ENCODE measurements around the gene ABHD8.

The ABHD8 gene

DNA sequence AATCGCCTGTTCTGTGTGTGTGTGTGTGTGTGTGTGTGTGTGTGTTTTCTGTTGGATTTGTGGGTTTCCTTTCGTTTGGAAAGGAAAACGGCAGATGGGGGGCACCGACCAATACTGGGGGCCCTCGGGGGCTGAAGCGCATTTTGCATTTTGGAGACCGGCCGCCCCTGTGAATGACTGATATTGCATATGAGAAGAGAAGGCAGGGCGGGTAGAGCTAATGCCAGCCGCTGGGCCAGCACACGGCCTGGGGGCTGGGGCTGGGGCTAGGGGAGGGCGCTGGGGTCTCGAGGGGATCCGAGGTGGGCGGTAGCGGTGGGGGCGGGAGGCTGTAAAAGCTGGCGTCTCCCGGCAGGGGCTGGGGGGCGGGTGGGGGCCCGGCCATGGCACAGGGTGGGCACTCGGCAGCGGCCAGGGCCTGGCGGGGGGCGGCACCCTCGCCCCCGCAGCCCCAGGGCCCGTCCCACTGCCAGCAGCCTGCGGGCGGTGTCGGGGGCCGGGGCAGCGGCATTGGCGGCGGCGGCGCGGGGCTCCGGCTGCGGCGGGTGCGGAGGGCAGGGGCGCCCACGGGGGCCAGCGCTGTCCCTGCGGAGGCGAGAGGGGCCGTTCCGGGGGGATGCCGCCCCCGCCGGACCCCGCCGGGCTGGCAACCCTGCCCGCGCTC is 20.2 kb upstream of the ABHD8 start:
- TF ChIP-seq TAF1 (IDR thresholded peaks at IDR 0.05; ENCODE audit: borderline replicate concordance, insufficient read depth, low read length) (no peak), SIN3A (IDR thresholded peaks at IDR 0.05; ENCODE audit: borderline replicate concordance, insufficient read depth, low read length) (no peak), FOXP2 (optimal IDR thresholded peaks at IDR 0.05; ENCODE audit: borderline replicate concordance, extremely low read depth, extremely low read length, insufficient read depth) (no peak)
- TF ChIP-seq, protein P1, sequence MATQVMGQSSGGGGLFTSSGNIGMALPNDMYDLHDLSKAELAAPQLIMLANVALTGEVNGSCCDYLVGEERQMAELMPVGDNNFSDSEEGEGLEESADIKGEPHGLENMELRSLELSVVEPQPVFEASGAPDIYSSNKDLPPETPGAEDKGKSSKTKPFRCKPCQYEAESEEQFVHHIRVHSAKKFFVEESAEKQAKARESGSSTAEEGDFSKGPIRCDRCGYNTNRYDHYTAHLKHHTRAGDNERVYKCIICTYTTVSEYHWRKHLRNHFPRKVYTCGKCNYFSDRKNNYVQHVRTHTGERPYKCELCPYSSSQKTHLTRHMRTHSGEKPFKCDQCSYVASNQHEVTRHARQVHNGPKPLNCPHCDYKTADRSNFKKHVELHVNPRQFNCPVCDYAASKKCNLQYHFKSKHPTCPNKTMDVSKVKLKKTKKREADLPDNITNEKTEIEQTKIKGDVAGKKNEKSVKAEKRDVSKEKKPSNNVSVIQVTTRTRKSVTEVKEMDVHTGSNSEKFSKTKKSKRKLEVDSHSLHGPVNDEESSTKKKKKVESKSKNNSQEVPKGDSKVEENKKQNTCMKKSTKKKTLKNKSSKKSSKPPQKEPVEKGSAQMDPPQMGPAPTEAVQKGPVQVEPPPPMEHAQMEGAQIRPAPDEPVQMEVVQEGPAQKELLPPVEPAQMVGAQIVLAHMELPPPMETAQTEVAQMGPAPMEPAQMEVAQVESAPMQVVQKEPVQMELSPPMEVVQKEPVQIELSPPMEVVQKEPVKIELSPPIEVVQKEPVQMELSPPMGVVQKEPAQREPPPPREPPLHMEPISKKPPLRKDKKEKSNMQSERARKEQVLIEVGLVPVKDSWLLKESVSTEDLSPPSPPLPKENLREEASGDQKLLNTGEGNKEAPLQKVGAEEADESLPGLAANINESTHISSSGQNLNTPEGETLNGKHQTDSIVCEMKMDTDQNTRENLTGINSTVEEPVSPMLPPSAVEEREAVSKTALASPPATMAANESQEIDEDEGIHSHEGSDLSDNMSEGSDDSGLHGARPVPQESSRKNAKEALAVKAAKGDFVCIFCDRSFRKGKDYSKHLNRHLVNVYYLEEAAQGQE (IDR thresholded peaks at IDR 0.05; ENCODE audit: insufficient read depth in 1 of 2, low read depth in 2 of 2, low read length in 2 of 2) = no peak

DNA sequence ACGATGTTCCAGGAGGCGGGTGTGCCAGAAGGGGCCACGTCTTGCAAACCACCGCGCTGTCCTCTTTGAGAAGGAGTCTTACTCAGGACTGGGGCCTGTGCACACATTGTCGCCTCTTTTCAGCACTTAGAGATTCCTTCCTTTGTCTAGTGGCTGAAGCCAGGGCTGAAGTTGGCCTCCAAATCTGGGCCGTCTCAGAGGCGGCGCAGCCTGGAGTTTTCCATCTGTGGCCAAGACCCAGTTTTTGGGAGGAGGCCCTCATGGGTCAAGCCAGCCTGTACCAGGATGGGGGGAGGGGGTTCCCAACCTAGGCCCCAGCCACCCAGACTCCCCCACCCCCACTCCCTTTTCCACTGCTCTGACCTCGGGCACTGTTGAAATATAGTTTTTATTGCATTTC is 19.6 kb upstream of the ABHD8 start:
- TF ChIP-seq FOXP2 (optimal IDR thresholded peaks at IDR 0.05; ENCODE audit: borderline replicate concordance, extremely low read depth, extremely low read length, insufficient read depth) (no peak), POLR2AphosphoS5 (IDR thresholded peaks at IDR 0.05; ENCODE audit: low read depth, low read length) (no peak), TAF1 (IDR thresholded peaks at IDR 0.05; ENCODE audit: borderline replicate concordance, insufficient read depth, low read length) (no peak), SIN3A (IDR thresholded peaks at IDR 0.05; ENCODE audit: borderline replicate concordance, insufficient read depth, low read length) (no peak)
- TF ChIP-seq, protein P1 (IDR thresholded peaks at IDR 0.05; ENCODE audit: insufficient read depth in 1 of 2, low read depth in 2 of 2, low read length in 2 of 2) = no peak

DNA sequence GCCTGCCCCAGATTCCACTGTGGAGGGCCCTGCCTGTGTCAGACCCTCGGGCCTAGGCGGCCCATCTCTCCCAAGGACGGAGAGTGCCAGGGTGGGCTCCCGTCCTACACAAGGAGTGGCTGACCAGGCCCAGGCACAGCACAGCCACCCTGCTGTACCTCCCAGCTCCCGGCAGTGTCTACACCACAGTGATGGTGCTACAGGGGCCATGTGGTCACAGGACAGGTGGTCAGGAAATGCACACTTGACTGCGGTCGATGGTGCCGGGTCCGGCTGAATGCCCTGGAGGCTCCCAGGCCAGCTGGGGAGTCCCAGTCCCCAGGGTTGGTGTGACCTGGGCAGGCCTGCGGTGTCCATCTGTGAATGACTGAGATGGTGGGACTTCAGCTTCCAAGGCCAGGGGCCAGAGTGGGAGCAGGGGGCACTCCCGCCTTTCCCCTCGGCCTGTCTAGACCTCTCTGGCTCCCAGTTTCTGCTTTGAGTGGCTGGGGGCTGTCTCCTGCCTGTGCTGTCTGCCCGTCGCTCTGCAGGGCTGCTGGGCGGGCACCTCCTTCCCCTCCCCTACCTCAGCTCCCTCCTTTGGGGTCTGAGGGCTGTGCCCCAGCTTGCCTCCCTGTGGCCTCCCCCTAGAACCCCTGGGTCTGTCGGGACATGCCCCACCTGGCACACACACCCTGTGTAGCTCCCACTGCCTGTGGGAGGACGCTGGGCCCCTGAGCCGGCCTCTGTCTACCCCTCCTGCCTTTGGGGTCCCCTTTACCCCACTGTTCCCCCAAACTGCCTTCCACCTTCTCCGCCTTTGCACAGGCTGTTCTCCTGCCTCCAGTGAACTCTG is 18.6 kb upstream of the ABHD8 start:
- no peak for TF ChIP-seq FOXP2 (optimal IDR thresholded peaks at IDR 0.05; ENCODE audit: borderline replicate concordance, extremely low read depth, extremely low read length, insufficient read depth)
- TF ChIP-seq, protein P1 (IDR thresholded peaks at IDR 0.05; ENCODE audit: insufficient read depth in 1 of 2, low read depth in 2 of 2, low read length in 2 of 2) = no peak

DNA sequence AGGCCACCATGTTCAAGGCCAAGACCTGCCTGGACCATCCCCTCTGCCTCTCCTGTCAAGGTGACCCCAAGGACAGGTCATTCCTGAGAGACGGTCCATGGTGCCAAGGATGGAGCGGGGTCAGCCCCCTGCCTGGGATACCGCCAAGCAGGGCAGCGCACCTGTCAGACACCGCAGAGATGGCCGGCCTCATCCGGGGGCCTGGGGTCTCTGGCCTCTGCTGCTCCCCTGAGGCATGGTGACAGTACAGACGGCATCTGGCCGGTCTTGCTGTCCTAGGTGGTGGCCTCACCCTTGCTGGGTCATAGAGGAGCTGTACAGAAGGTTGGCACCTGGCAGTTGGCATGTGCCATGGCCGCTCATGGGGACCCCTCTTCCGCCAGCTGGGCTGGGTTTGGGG is 17.2 kb upstream of the ABHD8 start:
- TF ChIP-seq POLR2AphosphoS5 (IDR thresholded peaks at IDR 0.05; ENCODE audit: low read depth, low read length) = no peak
- no peak for TF ChIP-seq FOXP2 (optimal IDR thresholded peaks at IDR 0.05; ENCODE audit: borderline replicate concordance, extremely low read depth, extremely low read length, insufficient read depth)
- TF ChIP-seq, protein P1 (IDR thresholded peaks at IDR 0.05; ENCODE audit: insufficient read depth in 1 of 2, low read depth in 2 of 2, low read length in 2 of 2) = no peak
- TF ChIP-seq TAF1 (IDR thresholded peaks at IDR 0.05; ENCODE audit: borderline replicate concordance, insufficient read depth, low read length) = no peak
- TF ChIP-seq SIN3A (IDR thresholded peaks at IDR 0.05; ENCODE audit: borderline replicate concordance, insufficient read depth, low read length) = no peak
